ENCODE data around the gene GMEB1. TPM values are rescaled to one million over a fixed set of nuclear protein-coding genes. Genes with fewer than 3 reads are reported as not detected.
"Not testable (repeated sequence)": the region's sequence is repeated elsewhere in the genome, so short reads cannot be mapped to it uniquely, and the experiment has no call there.

Gene GMEB1
- total and polyA plus RNA-seq, 2 donors from 2014 or later = 4.0 to 14.9 TPM

- FAIRE-seq = no peak
- intact Hi-C loops (cut with DNase I) = no loop called here
Measured at GRCh38 chr1:28648474-28649198, 19.9 kb upstream of the GMEB1 start, which contains the start of gene RNU11. RNU11 (plus strand) TSS chr1:28648600.

GRCh38 chr1:28653063-28653462 is 15.5 kb upstream of the GMEB1 start:
- intact Hi-C loops (cut with DNase I); H3K9me3 ChIP-seq (ENCODE audit: control insufficient read depth in 2 of 3, insufficient read depth in 1 of 3, low read length in 3 of 3); FAIRE-seq; H3K27ac ChIP-seq (ENCODE audit: low read depth in 2 of 2, low read length in 2 of 2); H3K36me3 ChIP-seq (ENCODE audit: control insufficient read depth in 2 of 3, insufficient read depth in 3 of 3, low read length in 3 of 3); H3K9ac ChIP-seq (ENCODE audit: low read length in 3 of 3); H3K27me3 ChIP-seq (ENCODE audit: control insufficient read depth, insufficient read depth, low read length); DNase-seq; H3K4me1 ChIP-seq (ENCODE audit: control insufficient read depth in 2 of 3, insufficient read depth in 2 of 3, low read depth in 1 of 3, low read length in 3 of 3); H3K4me3 ChIP-seq (ENCODE audit: low read length in 3 of 3): not testable (repeated sequence)

More at GRCh38 chr1:28648474-28649198, 19.9 kb upstream of the GMEB1 start, which contains the start of gene RNU11:
- Histone ChIP-seq H3K4me3 (ENCODE audit: low read length in 3 of 3) (peak within 1 kb of the TSS; percentile 67 to 95 (median 78)), H3K9me3 (ENCODE audit: control insufficient read depth in 2 of 3, insufficient read depth in 1 of 3, low read length in 3 of 3) (no peaks in the 10 kb centered on the region), H3K27ac (ENCODE audit: low read depth in 2 of 2, low read length in 2 of 2) (peak within 1 kb of the TSS; percentile 94 to 98), H3K4me1 (ENCODE audit: control insufficient read depth in 2 of 3, insufficient read depth in 2 of 3, low read depth in 1 of 3, low read length in 3 of 3) (peaks cover 5 to 8% (median 7%) of the 10 kb centered on the region in 3 donors), H3K36me3 (ENCODE audit: control insufficient read depth in 2 of 3, insufficient read depth in 3 of 3, low read length in 3 of 3) (no peaks in the 10 kb centered on the region), H3K27me3 (ENCODE audit: control insufficient read depth, insufficient read depth, low read length) (no peaks in the 10 kb centered on the region), H3K9ac (ENCODE audit: low read length in 3 of 3) (peak within 1 kb of the TSS; percentile 53 to 91 (median 86))
- no peak for TF ChIP-seq CTCF (IDR thresholded peaks at IDR 0.05; ENCODE audit: borderline replicate concordance, extremely low read depth, insufficient read depth)
- DNase-seq = peak; percentile 93 to 99 (median 95)

DNA sequence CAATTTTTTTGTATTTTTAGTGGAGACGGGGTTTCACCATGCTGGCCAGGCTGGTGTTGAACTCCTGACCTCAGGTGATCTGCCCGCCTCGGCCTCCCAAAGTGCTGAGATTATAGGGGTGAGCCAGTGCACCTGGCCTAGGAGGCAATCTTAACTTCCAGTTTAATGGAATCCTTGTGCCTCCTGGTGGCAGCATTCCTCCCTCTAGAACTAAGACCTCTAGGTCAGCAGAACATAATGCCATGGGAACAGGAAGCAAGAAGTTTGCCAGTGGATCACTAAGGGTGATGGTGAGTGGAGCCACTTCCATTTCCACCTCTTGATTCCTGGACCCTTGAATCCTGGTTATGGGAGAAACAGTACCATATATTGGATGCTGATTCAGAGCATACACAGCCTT is 14.7 kb upstream of the GMEB1 start:
- TF ChIP-seq CTCF (IDR thresholded peaks at IDR 0.05; ENCODE audit: borderline replicate concordance, extremely low read depth, insufficient read depth) = peak; percentile 31
- intact Hi-C loops (cut with DNase I); H3K4me1 ChIP-seq (ENCODE audit: control insufficient read depth in 2 of 3, insufficient read depth in 2 of 3, low read depth in 1 of 3, low read length in 3 of 3); H3K36me3 ChIP-seq (ENCODE audit: control insufficient read depth in 2 of 3, insufficient read depth in 3 of 3, low read length in 3 of 3); H3K9me3 ChIP-seq (ENCODE audit: control insufficient read depth in 2 of 3, insufficient read depth in 1 of 3, low read length in 3 of 3); H3K27me3 ChIP-seq (ENCODE audit: control insufficient read depth, insufficient read depth, low read length); H3K27ac ChIP-seq (ENCODE audit: low read depth in 2 of 2, low read length in 2 of 2); H3K9ac ChIP-seq (ENCODE audit: low read length in 3 of 3); H3K4me3 ChIP-seq (ENCODE audit: low read length in 3 of 3); FAIRE-seq: not testable (repeated sequence)
- DNase-seq = peak in 3 of 5 donors; percentile 31 to 64 (median 35)

DNA sequence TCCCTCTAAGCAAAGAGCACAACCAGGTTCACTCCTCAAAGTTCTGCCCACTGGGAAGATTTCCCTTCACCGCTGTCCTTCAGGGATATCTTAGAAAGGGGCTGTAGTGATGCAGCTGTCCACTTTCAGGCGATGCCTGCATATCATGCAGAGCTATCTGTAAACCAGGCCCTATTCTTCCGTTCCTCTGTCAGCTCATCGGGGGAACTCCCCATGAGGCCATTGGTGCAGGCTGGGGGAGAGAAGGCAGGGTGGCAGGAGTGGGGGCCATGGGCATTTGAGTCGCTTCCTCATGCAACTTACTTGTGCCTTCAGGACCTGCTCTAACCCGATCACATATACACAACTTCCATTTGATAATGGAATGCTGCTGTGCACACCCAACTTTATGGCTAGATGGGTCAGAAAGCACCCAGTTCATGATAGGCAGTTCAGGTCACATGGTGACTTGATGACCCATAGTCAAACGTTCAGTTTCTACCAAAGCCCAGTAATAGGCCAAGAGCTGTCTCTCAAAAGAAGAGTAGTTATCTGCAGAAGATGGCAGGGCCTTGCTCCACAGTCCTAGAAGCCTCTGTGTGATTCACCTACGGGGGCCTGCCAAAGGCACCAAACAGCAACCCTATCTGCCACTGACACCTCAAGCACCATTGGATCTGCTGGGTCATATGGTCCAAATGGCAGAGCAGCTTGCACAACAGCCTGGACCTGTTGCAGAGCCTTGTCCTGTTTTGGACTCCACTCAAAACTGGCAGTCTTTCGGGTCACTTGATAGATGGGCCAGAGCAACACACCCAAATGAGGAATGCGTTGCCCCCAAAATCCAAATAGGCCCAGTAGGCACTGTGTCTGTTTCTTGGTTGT is 12.9 kb upstream of the GMEB1 start:
- H3K4me3 ChIP-seq (ENCODE audit: low read length in 3 of 3); H3K4me1 ChIP-seq (ENCODE audit: control insufficient read depth in 2 of 3, insufficient read depth in 2 of 3, low read depth in 1 of 3, low read length in 3 of 3); intact Hi-C loops (cut with DNase I); H3K27me3 ChIP-seq (ENCODE audit: control insufficient read depth, insufficient read depth, low read length); H3K9ac ChIP-seq (ENCODE audit: low read length in 3 of 3); DNase-seq; H3K9me3 ChIP-seq (ENCODE audit: control insufficient read depth in 2 of 3, insufficient read depth in 1 of 3, low read length in 3 of 3); FAIRE-seq; H3K36me3 ChIP-seq (ENCODE audit: control insufficient read depth in 2 of 3, insufficient read depth in 3 of 3, low read length in 3 of 3); H3K27ac ChIP-seq (ENCODE audit: low read depth in 2 of 2, low read length in 2 of 2): not testable (repeated sequence)

Measured in kidney (tissue), 14 donors.